DOHH2 (cell line): ENCODE measurements around the gene CT45A7.
"Not testable (repeated sequence)": the region's sequence is repeated elsewhere in the genome, so short reads cannot be mapped to it uniquely, and the experiment has no call there.

Experiments used
- H3F3A ChIP-seq: fragments of 200-600 bp; sonication (generic), shearing (Covaris generic); 2 replicates; pipeline ENCODE4 v1.6.0; 2016; ENCODE audit warnings: antibody characterized with exemption, mild to moderate bottlenecking; ENCODE audit not compliant: control insufficient read depth, insufficient read depth
- H3K27ac ChIP-seq: fragments of 200-600 bp; sonication (generic); 2 replicates; pipeline ENCODE4 v1.5.1; 2014; ENCODE audit warnings: low read depth, mild to moderate bottlenecking, low read length, moderate library complexity
- H3K27me3 ChIP-seq: fragments of 200-600 bp; sonication (generic); 2 replicates; pipeline ENCODE4 v1.6.1; 2014; ENCODE audit warnings: mild to moderate bottlenecking, low read length, mixed read lengths; ENCODE audit not compliant: control insufficient read depth
- H3K36me3 ChIP-seq: fragments of 200-600 bp; sonication (generic); 2 replicates; pipeline ENCODE4 v1.6.1; 2014; ENCODE audit warnings: mild to moderate bottlenecking, low read length, moderate library complexity, mixed read lengths; ENCODE audit not compliant: control insufficient read depth
- H3K4me1 ChIP-seq: fragments of 200-600 bp; sonication (generic); 2 replicates; pipeline ENCODE4 v1.6.1; 2014; ENCODE audit warnings: mild to moderate bottlenecking, low read length, mixed read lengths; ENCODE audit not compliant: control insufficient read depth
- H3K4me2 ChIP-seq: fragments of 200-600 bp; sonication (generic); 2 replicates; pipeline ENCODE4 v1.6.0; 2014; ENCODE audit warnings: mild to moderate bottlenecking, low read length, moderate library complexity
- H3K4me3 ChIP-seq: fragments of 200-600 bp; sonication (generic); 2 replicates; pipeline ENCODE4 v1.5.1; 2014; ENCODE audit warnings: mild to moderate bottlenecking, low read length, mixed read lengths
- H3K79me2 ChIP-seq: fragments of 200-600 bp; sonication (generic); 2 replicates; pipeline ENCODE4 v1.6.1; 2014; ENCODE audit warnings: mild to moderate bottlenecking, low read length, mixed read lengths; ENCODE audit not compliant: control insufficient read depth
- H3K9me2 ChIP-seq: fragments of 200-600 bp; sonication (generic); replicated peaks from 2 replicates; pipeline ENCODE4 v1.6.1; 2014; ENCODE audit warnings: mild to moderate bottlenecking, low read length, mixed read lengths; ENCODE audit not compliant: control insufficient read depth
- H3K9me3 ChIP-seq: fragments of 200-600 bp; sonication (generic); 2 replicates; pipeline ENCODE4 v1.6.1; 2014; ENCODE audit warnings: antibody characterized with exemption, low read length, mixed read lengths; ENCODE audit not compliant: control insufficient read depth, insufficient read depth
- H4K20me1 ChIP-seq: fragments of 200-600 bp; sonication (generic); 2 replicates; pipeline ENCODE4 v1.6.0; 2014; ENCODE audit warnings: low read depth, mild to moderate bottlenecking, antibody characterized with exemption, low read length, moderate library complexity; ENCODE audit not compliant: control insufficient read depth, insufficient read depth

The CT45A7 gene, protein sequence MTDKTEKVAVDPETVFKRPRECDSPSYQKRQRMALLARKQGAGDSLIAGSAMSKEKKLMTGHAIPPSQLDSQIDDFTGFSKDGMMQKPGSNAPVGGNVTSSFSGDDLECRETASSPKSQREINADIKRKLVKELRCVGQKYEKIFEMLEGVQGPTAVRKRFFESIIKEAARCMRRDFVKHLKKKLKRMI

DNA sequence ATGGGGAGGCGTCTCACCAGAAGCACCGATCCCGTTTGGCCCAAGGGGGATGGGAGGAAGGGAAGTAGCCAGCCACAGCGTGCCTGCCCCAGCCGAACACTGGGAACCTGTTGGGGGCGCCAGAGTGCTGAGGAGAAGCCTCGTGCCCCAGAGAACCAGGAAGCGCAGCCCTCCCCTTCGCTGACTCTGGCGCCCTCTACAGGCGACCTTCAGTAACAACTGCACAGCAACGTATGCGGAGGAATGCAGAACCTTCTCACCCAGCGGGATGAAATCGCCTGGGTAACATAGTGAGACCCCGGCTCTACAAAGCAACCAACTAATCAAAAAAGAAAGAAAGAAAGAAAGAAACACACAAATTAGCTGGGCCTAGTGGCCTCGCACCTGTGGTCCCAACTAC lies at the start of gene CT45A7:
Gene CT45A7 (minus strand): TSS at position 101 of the 400 bp plus-strand sequence. CDS start 3,747 bp downstream, outside the sequence.
- not testable (repeated sequence) for H3K4me3 ChIP-seq

DNA sequence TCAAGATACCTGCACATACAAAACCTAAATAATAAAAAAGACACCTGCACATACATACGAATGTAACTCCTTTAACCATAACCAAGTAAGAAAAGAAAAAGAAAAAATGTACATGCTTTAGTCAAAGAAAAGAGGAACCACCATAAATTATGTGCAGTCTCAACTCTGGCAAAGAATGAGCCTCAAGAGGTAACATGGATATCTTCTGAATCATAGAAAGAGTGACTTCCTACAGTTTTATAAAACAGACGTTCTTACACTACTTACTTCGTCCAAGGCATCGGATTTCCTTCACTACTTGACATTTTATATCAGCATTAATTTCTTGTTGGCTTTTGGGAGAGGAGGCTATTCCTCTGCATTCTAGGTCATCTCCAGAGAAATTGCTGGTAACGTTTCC lies 45.7 kb upstream of the CT45A7 start:
- not testable (repeated sequence) for H3K79me2 ChIP-seq, H3K4me1 ChIP-seq, H3K9me3 ChIP-seq, H3K27ac ChIP-seq, H3K36me3 ChIP-seq, H3K4me2 ChIP-seq, H4K20me1 ChIP-seq, H3K9me2 ChIP-seq, H3K27me3 ChIP-seq, H3F3A ChIP-seq, H3K4me3 ChIP-seq

More for the DNA sequence above, at the start of gene CT45A7:
- H3K9me2 ChIP-seq, H3K4me1 ChIP-seq, H3K4me2 ChIP-seq, H3K36me3 ChIP-seq, H3K27me3 ChIP-seq, H3K9me3 ChIP-seq, H3K79me2 ChIP-seq, H3F3A ChIP-seq, H4K20me1 ChIP-seq, H3K27ac ChIP-seq: not testable (repeated sequence)

DNA sequence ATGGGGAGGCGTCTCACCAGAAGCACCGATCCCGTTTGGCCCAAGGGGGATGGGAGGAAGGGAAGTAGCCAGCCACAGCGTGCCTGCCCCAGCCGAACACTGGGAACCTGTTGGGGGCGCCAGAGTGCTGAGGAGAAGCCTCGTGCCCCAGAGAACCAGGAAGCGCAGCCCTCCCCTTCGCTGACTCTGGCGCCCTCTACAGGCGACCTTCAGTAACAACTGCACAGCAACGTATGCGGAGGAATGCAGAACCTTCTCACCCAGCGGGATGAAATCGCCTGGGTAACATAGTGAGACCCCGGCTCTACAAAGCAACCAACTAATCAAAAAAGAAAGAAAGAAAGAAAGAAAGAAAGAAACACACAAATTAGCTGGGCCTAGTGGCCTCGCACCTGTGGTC lies 34.6 kb upstream of the CT45A7 start, which contains the start of gene CT45A9:
Gene CT45A9 (minus strand): TSS at position 101 of the 400 bp plus-strand sequence. CDS start 3,751 bp downstream, outside the sequence.
- H3K27me3 ChIP-seq, H3K27ac ChIP-seq, H3F3A ChIP-seq, H3K36me3 ChIP-seq, H3K9me3 ChIP-seq, H3K4me3 ChIP-seq, H3K4me1 ChIP-seq, H3K79me2 ChIP-seq, H3K4me2 ChIP-seq, H3K9me2 ChIP-seq, H4K20me1 ChIP-seq: not testable (repeated sequence)

DNA sequence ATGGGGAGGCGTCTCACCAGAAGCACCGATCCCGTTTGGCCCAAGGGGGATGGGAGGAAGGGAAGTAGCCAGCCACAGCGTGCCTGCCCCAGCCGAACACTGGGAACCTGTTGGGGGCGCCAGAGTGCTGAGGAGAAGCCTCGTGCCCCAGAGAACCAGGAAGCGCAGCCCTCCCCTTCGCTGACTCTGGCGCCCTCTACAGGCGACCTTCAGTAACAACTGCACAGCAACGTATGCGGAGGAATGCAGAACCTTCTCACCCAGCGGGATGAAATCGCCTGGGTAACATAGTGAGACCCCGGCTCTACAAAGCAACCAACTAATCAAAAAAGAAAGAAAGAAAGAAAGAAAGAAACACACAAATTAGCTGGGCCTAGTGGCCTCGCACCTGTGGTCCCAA lies 17.4 kb upstream of the CT45A7 start, which contains the start of gene CT45A8:
Gene CT45A8 (minus strand): TSS at position 101 of the 400 bp plus-strand sequence. CDS start 3,755 bp downstream, outside the sequence.
- not testable (repeated sequence) for H3K9me2 ChIP-seq, H3K27me3 ChIP-seq, H3K4me1 ChIP-seq, H4K20me1 ChIP-seq, H3K27ac ChIP-seq, H3K9me3 ChIP-seq, H3K4me3 ChIP-seq, H3K4me2 ChIP-seq, H3K36me3 ChIP-seq, H3F3A ChIP-seq, H3K79me2 ChIP-seq

DNA sequence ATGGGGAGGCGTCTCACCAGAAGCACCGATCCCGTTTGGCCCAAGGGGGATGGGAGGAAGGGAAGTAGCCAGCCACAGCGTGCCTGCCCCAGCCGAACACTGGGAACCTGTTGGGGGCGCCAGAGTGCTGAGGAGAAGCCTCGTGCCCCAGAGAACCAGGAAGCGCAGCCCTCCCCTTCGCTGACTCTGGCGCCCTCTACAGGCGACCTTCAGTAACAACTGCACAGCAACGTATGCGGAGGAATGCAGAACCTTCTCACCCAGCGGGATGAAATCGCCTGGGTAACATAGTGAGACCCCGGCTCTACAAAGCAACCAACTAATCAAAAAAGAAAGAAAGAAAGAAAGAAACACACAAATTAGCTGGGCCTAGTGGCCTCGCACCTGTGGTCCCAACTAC lies 17.2 kb downstream of the CT45A7 start, which contains the start of gene CT45A2:
Gene CT45A2 (minus strand): TSS at position 101 of the 400 bp plus-strand sequence. CDS start 3,747 bp downstream, outside the sequence.
- not testable (repeated sequence) for H3K27ac ChIP-seq, H3K4me2 ChIP-seq, H3K27me3 ChIP-seq, H3K4me3 ChIP-seq, H3K9me2 ChIP-seq, H3K4me1 ChIP-seq, H3K36me3 ChIP-seq, H3F3A ChIP-seq, H3K79me2 ChIP-seq, H4K20me1 ChIP-seq, H3K9me3 ChIP-seq

DNA sequence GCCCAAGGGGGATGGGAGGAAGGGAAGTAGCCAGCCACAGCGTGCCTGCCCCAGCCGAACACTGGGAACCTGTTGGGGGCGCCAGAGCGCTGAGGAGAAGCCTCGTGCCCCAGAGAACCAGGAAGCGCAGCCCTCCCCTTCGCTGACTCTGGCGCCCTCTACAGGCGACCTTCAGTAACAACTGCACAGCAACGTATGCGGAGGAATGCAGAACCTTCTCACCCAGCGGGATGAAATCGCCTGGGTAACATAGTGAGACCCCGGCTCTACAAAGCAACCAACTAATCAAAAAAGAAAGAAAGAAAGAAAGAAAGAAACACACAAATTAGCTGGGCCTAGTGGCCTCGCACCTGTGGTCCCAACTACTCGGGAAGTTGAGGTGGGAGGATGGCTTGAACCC lies 34.4 kb downstream of the CT45A7 start, which contains the start of gene CT45A6:
Gene CT45A6 (minus strand): TSS at position 101 of the 400 bp plus-strand sequence. CDS start 3,794 bp downstream, outside the sequence.
- not testable (repeated sequence) for H3K9me2 ChIP-seq, H3K4me2 ChIP-seq, H4K20me1 ChIP-seq, H3K4me3 ChIP-seq, H3K27me3 ChIP-seq, H3K9me3 ChIP-seq, H3K79me2 ChIP-seq, H3K27ac ChIP-seq, H3K36me3 ChIP-seq, H3F3A ChIP-seq, H3K4me1 ChIP-seq

DNA sequence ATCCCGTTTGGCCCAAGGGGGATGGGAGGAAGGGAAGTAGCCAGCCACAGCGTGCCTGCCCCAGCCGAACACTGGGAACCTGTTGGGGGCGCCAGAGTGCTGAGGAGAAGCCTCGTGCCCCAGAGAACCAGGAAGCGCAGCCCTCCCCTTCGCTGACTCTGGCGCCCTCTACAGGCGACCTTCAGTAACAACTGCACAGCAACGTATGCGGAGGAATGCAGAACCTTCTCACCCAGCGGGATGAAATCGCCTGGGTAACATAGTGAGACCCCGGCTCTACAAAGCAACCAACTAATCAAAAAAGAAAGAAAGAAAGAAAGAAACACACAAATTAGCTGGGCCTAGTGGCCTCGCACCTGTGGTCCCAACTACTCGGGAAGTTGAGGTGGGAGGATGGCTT lies 51.7 kb downstream of the CT45A7 start, which contains the start of gene CT45A5:
Gene CT45A5 (minus strand): TSS at position 101 of the 400 bp plus-strand sequence. CDS start 3,774 bp downstream, outside the sequence.
- not testable (repeated sequence) for H4K20me1 ChIP-seq, H3K9me3 ChIP-seq, H3K4me1 ChIP-seq, H3K4me3 ChIP-seq, H3K27me3 ChIP-seq, H3F3A ChIP-seq, H3K79me2 ChIP-seq, H3K4me2 ChIP-seq, H3K27ac ChIP-seq, H3K36me3 ChIP-seq, H3K9me2 ChIP-seq
